Cardiac fibroblast (primary cell): ENCODE data around the gene MRPS6.

Source experiments
- DNase-seq, 2 donors: peaks; one replicate each; pipeline versions ENCODE4 v3.0.0 to v3.0.0-alpha.2; 2010; ENCODE audit warnings: low read depth in 2 of 2
- H3K4me3 ChIP-seq, 2 donors: replicated peaks in 1 of 2; 1 replicate in 1 of 2; 2 replicates in 1 of 2; pipeline ENCODE4 v1.5.1; 2011; ENCODE audit warnings: low read depth in 2 of 2, low read length in 2 of 2, mild to moderate bottlenecking in 2 of 2, moderate library complexity in 1 of 2
- CTCF ChIP-seq: IDR thresholded peaks from one replicate; pipeline ENCODE4 v1.5.1; 2011; ENCODE audit warnings: low read depth, mild to moderate bottlenecking, low read length, inconsistent platforms

The MRPS6 gene

GRCh38 chr21:34186109-34186719 lies 112.8 kb downstream of the MRPS6 start:
- no peak overlapping the region for H3K4me3 ChIP-seq
- DNase-seq: peak in 1 of 2 donors; percentile 26
- TF ChIP-seq CTCF: no peak

GRCh38 chr21:34187935-34188334 lies 114.6 kb downstream of the MRPS6 start:
- H3K4me3 ChIP-seq: no peak overlapping the region
- TF ChIP-seq CTCF: no peak
- DNase-seq: peak in 1 of 2 donors; percentile 50

GRCh38 chr21:34189506-34189905 lies 116.1 kb downstream of the MRPS6 start:
- DNase-seq: no peak
- no peak for TF ChIP-seq CTCF
- no peak overlapping the region for H3K4me3 ChIP-seq

GRCh38 chr21:34190576-34191321 lies 117.4 kb downstream of the MRPS6 start:
- no peak overlapping the region for H3K4me3 ChIP-seq
- no peak for TF ChIP-seq CTCF
- DNase-seq: no peak

GRCh38 chr21:34191876-34192275 lies 118.5 kb downstream of the MRPS6 start:
- no peak for DNase-seq
- H3K4me3 ChIP-seq: no peak overlapping the region
- no peak for TF ChIP-seq CTCF
